Caco-2 (cell line): ENCODE data around the gene TMEM204. TPM values are rescaled to one million over a fixed set of nuclear protein-coding genes. Genes with fewer than 3 reads are reported as not detected.

Experiments
- BruUV-seq: library from RNA; stranded (reverse); fragments of 400-500 nt; replicated peaks from 2 replicates; lab custom pipeline; 2021; lab: Mats Ljungman, UMichigan
- CTCF ChIA-PET: fragments of 300-600 bp; sonication (Branson Sonifier 250); formaldehyde crosslinking; loops from one replicate; lab custom pipeline; 2022; ENCODE audit warnings: antibody characterized with exemption; lab: Charles Lee
- POLR2A ChIA-PET: fragments of 300-600 bp; sonication (Branson Sonifier 250); formaldehyde crosslinking; loops from one replicate; lab custom pipeline; 2022; ENCODE audit warnings: antibody characterized with exemption; lab: Charles Lee
- DNase-seq, 2 experiments: peaks; one replicate each; pipeline versions ENCODE4 v3.0.0 to v3.0.0-alpha.2; 2020 to 2022
- H3K27me3 ChIP-seq: replicated peaks from 2 replicates; pipeline ENCODE4 v1.6.0; 2011; ENCODE audit warnings: low read length; ENCODE audit not compliant: control insufficient read depth, insufficient read depth
- H3K36me3 ChIP-seq: 2 replicates; pipeline ENCODE4 v1.5.1; 2011; ENCODE audit warnings: low read length; ENCODE audit not compliant: control insufficient read depth, insufficient read depth
- H3K4me1 ChIP-seq: fragments of 250-450 bp; sonication (Bioruptor Pico); 2 replicates; pipeline ENCODE4 v1.5.1; 2020; ENCODE audit warnings: mild to moderate bottlenecking
- H3K4me3 ChIP-seq: 2 replicates; pipeline ENCODE4 v1.5.1; 2011; ENCODE audit warnings: low read depth, mild to moderate bottlenecking, control low read depth, low read length
- H3K9me3 ChIP-seq: fragments of 250-450 bp; sonication (Bioruptor Pico); 2 replicates; pipeline ENCODE4 v1.5.1; 2020; ENCODE audit warnings: mild to moderate bottlenecking, moderate library complexity
- H3K27ac Mint-ChIP-seq: one replicate; pipeline ENCODE4 v1.8.0; 2022; ENCODE audit warnings: mixed read lengths; ENCODE audit not compliant: unreplicated experiment
- H3K27me3 Mint-ChIP-seq: one replicate; pipeline ENCODE4 v1.8.0; 2022; ENCODE audit warnings: mixed read lengths; ENCODE audit not compliant: insufficient read depth, unreplicated experiment
- H3K36me3 Mint-ChIP-seq: one replicate; pipeline ENCODE4 v1.8.0; 2022; ENCODE audit warnings: mild to moderate bottlenecking, mixed read lengths; ENCODE audit not compliant: insufficient read depth, unreplicated experiment
- H3K4me1 Mint-ChIP-seq: one replicate; pipeline ENCODE4 v1.8.0; 2022; ENCODE audit warnings: low read depth, mixed read lengths; ENCODE audit not compliant: unreplicated experiment
- H3K4me3 Mint-ChIP-seq: one replicate; pipeline ENCODE4 v1.8.0; 2022; ENCODE audit warnings: mild to moderate bottlenecking, moderate library complexity, mixed read lengths; ENCODE audit not compliant: unreplicated experiment
- H3K9me3 Mint-ChIP-seq: one replicate; pipeline ENCODE4 v1.8.0; 2022; ENCODE audit warnings: mixed read lengths; ENCODE audit not compliant: unreplicated experiment
- intact Hi-C: fragments of 100-400 bp; cut with micrococcal nuclease; formaldehyde crosslinking; loops from one replicate; pipeline ENCODE4 v1.10.0; 2022; ENCODE audit not compliant: unreplicated experiment
- total RNA-seq: library from RNA; stranded (reverse); gene quantifications from 2 replicates; pipeline ENCODE4 v1.2.3, GENCODE V29; 2022
- TF ChIP-seq, protein P1 (sequence below), 2 experiments: fragments of 200-600 bp in 1 of 2; IDR thresholded peaks; 1 replicate in 1 of 2; 2 replicates in 1 of 2; pipeline versions ENCODE4 v1.5.1 to v1.8.0; 2011 to 2022; ENCODE audit warnings: antibody characterized with exemption in 1 of 2, control low read depth in 1 of 2, inconsistent platforms in 1 of 2, low read depth in 1 of 2, low read length in 1 of 2, mild to moderate bottlenecking in 1 of 2, moderate library complexity in 1 of 2; ENCODE audit not compliant: insufficient read depth in 1 of 2, severe bottlenecking in 1 of 2, unreplicated experiment in 1 of 2

The TMEM204 gene
- total RNA-seq, 1 experiment from 2014 or later, result not detected

DNA sequence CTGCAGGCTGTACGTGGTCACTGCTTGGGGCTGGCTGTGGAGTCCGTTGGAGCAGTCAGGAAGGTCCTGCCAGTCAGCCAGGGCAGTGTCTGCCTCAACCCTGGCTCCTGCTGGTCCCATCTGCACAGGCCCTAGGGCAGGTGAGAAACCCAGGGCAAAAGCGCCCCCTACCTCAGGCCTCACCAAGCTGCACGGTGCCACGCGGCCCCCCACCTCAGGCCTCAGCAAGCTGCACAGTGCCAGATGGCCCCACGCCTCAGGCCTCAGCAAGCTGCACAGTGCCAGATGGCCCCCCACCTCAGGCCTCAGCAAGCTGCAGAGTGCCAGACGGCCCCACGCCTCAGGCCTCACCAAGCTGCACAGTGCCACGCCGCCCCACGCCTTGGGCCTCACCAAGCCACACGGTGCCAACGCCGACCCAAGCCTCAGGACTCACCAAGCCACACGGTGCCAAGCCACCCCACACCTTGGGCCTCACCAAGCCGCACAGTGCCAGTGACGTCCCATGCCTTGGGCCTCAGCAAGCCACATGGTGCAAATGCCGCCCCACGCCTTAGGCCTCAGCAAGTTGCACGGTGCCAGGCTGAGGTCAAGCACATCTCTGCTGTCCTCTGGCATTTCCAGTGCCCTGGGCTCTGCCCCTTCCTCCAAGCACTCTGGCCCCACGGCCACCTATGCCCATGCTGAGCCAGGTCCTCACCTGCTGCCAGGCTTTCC, 5.5 kb downstream of the TMEM204 start:
- no peaks in the 10 kb centered on the region for H3K36me3 ChIP-seq
- Mint-ChIP-seq H3K9me3 (no peaks in the 10 kb centered on the region), H3K27ac (no peak overlapping the region), H3K4me3 (no peak overlapping the region), H3K36me3 (no peaks in the 10 kb centered on the region), H3K4me1 (no peaks in the 10 kb centered on the region), H3K27me3 (no peaks in the 10 kb centered on the region)
- no TSS peak for BruUV-seq
- intact Hi-C loops, result no loop called here
- no peak overlapping the region for H3K4me3 ChIP-seq
- peak in 1 of 2 experiments; percentile 22 for DNase-seq
- CTCF ChIA-PET, result no interaction called here
- POLR2A ChIA-PET, result no interaction called here
- H3K9me3 ChIP-seq, result no peaks in the 10 kb centered on the region
- TF ChIP-seq, protein P1, sequence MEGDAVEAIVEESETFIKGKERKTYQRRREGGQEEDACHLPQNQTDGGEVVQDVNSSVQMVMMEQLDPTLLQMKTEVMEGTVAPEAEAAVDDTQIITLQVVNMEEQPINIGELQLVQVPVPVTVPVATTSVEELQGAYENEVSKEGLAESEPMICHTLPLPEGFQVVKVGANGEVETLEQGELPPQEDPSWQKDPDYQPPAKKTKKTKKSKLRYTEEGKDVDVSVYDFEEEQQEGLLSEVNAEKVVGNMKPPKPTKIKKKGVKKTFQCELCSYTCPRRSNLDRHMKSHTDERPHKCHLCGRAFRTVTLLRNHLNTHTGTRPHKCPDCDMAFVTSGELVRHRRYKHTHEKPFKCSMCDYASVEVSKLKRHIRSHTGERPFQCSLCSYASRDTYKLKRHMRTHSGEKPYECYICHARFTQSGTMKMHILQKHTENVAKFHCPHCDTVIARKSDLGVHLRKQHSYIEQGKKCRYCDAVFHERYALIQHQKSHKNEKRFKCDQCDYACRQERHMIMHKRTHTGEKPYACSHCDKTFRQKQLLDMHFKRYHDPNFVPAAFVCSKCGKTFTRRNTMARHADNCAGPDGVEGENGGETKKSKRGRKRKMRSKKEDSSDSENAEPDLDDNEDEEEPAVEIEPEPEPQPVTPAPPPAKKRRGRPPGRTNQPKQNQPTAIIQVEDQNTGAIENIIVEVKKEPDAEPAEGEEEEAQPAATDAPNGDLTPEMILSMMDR (IDR thresholded peaks at IDR 0.05; ENCODE audit: insufficient read depth in 1 of 2, low read depth in 1 of 2, low read length in 1 of 2, severe bottlenecking in 1 of 2, unreplicated experiment in 1 of 2), result peak in 1 of 2 experiments; percentile 6
- H3K4me1 ChIP-seq, result no peaks in the 10 kb centered on the region
- H3K27me3 ChIP-seq, result no peaks in the 10 kb centered on the region

DNA sequence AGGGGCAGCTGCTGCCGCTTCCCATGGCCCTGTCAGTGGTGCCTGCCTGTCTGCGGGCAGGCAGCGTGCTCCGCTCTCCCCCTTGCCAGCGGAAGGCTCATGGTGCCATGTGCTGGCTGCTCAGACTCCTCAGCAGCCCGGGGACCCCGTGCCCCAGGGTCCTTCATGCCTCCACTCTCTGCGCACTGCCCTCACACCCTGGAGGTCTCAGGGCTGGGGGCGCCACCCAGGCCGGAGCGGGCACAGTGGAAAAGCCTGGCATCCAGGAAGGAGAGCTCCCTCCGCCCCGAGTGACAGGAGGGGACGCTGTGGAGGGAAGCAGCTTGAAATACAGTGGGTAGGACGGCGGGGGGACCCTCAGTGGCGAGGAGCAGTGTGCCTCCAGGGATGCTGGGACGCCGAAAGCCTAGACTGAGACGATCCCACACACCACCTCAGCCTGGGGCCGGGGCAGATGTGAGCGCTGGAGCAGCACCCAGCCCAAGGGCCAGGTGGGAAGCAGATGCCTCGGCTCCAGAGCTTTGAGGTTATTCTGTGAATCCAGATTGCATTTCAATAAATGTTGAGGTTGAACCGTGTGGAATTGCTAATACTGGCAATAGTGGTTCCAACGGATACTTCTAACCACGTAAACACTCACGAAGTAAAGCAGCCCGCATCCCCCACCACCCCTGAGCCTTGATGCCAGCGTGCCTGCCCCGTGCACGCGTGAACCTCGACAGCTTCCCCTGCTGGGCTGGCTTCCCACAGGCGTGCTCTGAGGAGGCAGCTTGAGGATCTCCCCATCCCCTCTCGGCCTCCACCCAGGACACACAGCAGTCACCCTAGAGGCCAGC, 6.5 kb downstream of the TMEM204 start:
- H3K27me3 Mint-ChIP-seq, result no peaks in the 10 kb centered on the region
- intact Hi-C loops, result no loop called here
- H3K9me3 Mint-ChIP-seq, result no peaks in the 10 kb centered on the region
- H3K4me1 ChIP-seq, result no peaks in the 10 kb centered on the region
- H3K27me3 ChIP-seq, result no peaks in the 10 kb centered on the region
- H3K4me3 ChIP-seq, result no peak overlapping the region
- H3K9me3 ChIP-seq, result no peaks in the 10 kb centered on the region
- no peaks in the 10 kb centered on the region for H3K4me1 Mint-ChIP-seq
- TF ChIP-seq, protein P1 (IDR thresholded peaks at IDR 0.05; ENCODE audit: insufficient read depth in 1 of 2, low read depth in 1 of 2, low read length in 1 of 2, severe bottlenecking in 1 of 2, unreplicated experiment in 1 of 2), result no peak
- CTCF ChIA-PET, result no interaction called here
- no peak for DNase-seq
- no peak overlapping the region for H3K4me3 Mint-ChIP-seq
- H3K27ac Mint-ChIP-seq, result no peak overlapping the region
- no peaks in the 10 kb centered on the region for H3K36me3 ChIP-seq
- POLR2A ChIA-PET, result no interaction called here
- no TSS peak for BruUV-seq
- H3K36me3 Mint-ChIP-seq, result no peaks in the 10 kb centered on the region

DNA sequence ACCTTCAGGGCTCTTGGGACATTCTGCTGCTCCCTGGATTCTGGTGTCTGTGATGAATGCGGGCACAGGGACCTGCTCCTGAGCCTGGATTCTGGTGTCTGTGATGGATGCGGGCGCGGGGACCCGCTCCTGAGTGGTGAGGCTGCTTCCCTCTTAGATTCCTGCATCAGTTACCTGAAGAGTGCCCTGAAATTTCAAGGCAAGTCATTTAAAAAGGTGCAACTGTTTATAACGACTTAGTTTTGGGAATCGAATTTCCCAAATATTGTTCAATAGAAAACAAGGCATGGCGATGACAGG, 7.0 kb downstream of the TMEM204 start:
- POLR2A ChIA-PET, result no interaction called here
- H3K9me3 Mint-ChIP-seq, result no peaks in the 10 kb centered on the region
- CTCF ChIA-PET, result no interaction called here
- H3K27me3 Mint-ChIP-seq, result no peaks in the 10 kb centered on the region
- H3K4me3 Mint-ChIP-seq, result no peak overlapping the region
- no peaks in the 10 kb centered on the region for H3K27me3 ChIP-seq
- DNase-seq, result no peak
- H3K4me3 ChIP-seq, result no peak overlapping the region
- H3K36me3 Mint-ChIP-seq, result no peaks in the 10 kb centered on the region
- no peaks in the 10 kb centered on the region for H3K4me1 Mint-ChIP-seq
- no TSS peak for BruUV-seq
- H3K9me3 ChIP-seq, result no peaks in the 10 kb centered on the region
- intact Hi-C loops, result no loop called here
- TF ChIP-seq, protein P1 (IDR thresholded peaks at IDR 0.05; ENCODE audit: insufficient read depth in 1 of 2, low read depth in 1 of 2, low read length in 1 of 2, severe bottlenecking in 1 of 2, unreplicated experiment in 1 of 2), result no peak
- H3K4me1 ChIP-seq, result no peaks in the 10 kb centered on the region
- H3K36me3 ChIP-seq, result no peaks in the 10 kb centered on the region
- H3K27ac Mint-ChIP-seq, result no peak overlapping the region
